Measurements from ENCODE around the gene ERICH6.

GRCh38 chr3:150697646-150698045 lies 6.1 kb downstream of the ERICH6 start:
- TF ChIP-seq, protein P1, sequence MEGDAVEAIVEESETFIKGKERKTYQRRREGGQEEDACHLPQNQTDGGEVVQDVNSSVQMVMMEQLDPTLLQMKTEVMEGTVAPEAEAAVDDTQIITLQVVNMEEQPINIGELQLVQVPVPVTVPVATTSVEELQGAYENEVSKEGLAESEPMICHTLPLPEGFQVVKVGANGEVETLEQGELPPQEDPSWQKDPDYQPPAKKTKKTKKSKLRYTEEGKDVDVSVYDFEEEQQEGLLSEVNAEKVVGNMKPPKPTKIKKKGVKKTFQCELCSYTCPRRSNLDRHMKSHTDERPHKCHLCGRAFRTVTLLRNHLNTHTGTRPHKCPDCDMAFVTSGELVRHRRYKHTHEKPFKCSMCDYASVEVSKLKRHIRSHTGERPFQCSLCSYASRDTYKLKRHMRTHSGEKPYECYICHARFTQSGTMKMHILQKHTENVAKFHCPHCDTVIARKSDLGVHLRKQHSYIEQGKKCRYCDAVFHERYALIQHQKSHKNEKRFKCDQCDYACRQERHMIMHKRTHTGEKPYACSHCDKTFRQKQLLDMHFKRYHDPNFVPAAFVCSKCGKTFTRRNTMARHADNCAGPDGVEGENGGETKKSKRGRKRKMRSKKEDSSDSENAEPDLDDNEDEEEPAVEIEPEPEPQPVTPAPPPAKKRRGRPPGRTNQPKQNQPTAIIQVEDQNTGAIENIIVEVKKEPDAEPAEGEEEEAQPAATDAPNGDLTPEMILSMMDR (IDR thresholded peaks at IDR 0.05; ENCODE audit: low read depth, low read length, poor library complexity, severe bottlenecking), result no peak
- TF ChIP-seq EZH2phosphoT487 (IDR thresholded peaks at IDR 0.05; ENCODE audit: borderline replicate concordance, low read length), result no peak
